HG03196 (cell line): Measurements from ENCODE around the gene SLC30A2.
"Not testable (repeated sequence)": the region's sequence is repeated elsewhere in the genome, so short reads cannot be mapped to it uniquely, and the experiment has no call there.

Source experiments
- ATAC-seq: cut with Tn5 transposase; IDR thresholded peaks from one replicate; pipeline ENCODE4 v1.9.1; 2021; ENCODE audit not compliant: unreplicated experiment

Gene SLC30A2, protein sequence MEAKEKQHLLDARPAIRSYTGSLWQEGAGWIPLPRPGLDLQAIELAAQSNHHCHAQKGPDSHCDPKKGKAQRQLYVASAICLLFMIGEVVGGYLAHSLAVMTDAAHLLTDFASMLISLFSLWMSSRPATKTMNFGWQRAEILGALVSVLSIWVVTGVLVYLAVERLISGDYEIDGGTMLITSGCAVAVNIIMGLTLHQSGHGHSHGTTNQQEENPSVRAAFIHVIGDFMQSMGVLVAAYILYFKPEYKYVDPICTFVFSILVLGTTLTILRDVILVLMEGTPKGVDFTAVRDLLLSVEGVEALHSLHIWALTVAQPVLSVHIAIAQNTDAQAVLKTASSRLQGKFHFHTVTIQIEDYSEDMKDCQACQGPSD

DNA sequence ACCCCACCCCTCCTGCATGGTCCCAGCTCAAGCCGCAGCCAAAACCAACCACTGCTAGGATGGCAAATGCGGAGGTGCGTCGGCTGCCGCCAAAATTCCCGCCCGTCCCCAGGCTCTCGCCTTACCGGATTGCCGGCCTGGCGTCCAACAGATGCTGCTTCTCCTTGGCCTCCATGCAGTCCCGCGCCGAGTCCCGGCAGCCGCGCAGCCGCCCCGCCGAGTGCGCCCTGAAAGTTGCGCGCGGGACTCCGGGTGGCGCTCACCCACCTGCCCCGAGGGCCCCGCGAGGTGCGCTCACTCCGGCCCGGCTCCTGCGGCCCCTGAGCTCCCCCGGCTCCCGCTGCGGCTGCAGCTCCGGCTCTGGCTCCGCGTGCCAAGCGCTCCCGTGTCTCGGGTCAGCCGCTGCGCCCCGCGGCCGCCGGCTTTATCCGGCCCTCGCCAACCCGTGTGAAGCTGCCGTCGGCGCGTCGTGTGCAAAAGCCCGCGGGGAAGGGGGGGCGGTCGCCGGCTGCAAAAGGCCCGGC is at the start of gene SLC30A2:
Gene SLC30A2, minus strand, starts transcription at position 397 of the 524 bp plus-strand sequence. Its CDS starts 222 bp downstream, at position 175.
- no peak for ATAC-seq

DNA sequence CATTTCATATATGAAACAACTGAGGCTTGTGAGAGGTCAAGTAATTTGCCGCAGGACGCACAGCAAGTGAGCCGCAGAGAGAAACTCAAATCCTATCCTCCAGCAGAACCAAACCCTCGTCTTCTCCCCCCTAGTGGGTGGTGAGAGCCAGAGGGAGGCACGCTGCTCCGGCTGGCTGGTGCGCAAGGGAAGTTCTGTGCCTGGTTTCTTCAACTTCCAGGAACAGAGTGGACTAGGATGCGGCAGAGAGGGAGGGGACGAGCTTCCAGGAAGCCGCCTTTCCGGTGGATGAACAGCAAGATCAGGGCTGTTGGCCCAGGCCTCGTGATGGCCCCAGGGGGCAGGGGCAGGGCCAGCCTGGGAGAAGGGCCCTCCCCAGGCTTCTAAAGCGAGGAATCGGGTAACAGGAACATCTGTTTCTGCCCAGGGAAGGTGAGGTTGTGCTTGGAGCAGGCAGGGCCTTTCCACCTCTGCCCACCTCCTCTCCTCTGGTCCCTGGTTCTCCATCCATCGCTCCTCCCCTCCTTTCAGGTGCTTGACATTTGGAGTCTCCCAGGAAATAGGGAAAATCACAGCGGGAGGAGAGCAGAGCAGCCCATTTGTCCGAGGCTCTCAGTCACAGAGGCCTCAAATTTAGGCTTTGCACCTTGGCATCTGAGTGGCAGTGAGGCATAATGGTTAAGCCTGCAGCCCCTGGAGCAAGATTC is 48.9 kb upstream of the SLC30A2 start:
- ATAC-seq = no peak

DNA sequence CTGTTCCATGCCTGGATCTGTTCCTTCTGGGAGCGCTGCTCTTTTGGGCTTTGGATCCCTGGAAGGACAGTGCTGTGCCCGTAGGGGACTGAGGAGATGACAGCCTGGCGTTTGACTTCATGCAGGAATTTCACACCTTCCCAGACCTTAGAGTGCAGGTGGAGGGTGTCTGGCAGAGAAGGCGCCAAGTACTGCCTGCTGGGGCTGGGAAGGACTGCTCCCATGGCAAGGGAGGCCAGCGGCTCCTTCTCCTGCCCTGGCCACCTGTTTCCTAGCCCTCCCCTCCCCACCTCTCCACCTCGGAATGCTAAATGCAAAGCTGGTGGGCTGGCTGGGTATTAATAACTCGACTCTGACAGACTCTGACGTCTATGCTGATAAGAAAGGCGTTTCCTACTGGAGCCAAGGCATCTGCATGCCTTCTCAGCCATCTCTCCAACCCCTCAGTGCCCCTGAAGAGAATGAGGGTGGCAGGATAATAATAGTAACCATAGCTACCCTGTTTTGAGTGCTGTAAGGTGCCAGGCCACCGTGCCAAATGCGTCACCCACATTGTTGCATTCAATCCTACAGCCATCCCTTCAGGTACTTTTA is 48.3 kb upstream of the SLC30A2 start:
- no peak for ATAC-seq

DNA sequence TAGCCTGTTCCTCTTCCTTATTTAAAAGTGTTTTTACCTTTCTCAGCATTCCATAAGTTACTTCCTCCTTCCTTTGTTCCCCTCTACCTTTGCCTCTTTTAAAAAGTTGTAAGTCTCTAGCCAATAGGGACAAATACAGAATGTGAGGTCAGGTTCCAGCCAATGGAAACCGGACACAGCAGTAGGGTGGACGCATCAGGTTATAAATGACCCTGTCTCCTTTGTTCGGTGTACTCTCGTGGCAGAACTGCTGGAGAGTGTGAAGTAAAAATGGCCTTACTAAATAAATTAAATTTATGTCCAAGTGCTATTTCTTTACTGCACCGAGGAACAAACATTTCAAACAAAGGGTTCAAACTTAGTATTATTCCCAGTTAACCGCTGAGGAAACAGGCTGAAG is 47.7 kb upstream of the SLC30A2 start:
- ATAC-seq = not testable (repeated sequence)

DNA sequence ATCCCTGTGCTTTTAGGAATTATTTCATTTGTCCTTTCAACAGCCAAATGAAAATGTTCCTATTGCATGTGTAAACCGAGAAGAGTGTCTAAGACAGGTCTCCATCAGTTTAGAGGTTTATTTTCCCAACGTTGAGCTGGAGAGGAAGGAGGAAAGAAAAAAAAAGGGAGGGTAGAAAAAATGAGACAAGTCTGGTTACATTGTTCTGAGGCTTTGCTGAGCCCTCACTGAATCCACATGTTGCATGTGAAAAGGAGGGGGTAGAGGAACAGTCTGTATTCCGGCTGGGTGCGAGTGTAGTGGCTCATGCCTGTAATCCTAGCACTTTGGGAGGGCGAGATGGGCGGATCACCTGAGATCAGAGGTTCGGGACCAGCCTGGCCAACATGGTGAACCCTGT is 46.5 kb upstream of the SLC30A2 start:
- ATAC-seq = no peak

DNA sequence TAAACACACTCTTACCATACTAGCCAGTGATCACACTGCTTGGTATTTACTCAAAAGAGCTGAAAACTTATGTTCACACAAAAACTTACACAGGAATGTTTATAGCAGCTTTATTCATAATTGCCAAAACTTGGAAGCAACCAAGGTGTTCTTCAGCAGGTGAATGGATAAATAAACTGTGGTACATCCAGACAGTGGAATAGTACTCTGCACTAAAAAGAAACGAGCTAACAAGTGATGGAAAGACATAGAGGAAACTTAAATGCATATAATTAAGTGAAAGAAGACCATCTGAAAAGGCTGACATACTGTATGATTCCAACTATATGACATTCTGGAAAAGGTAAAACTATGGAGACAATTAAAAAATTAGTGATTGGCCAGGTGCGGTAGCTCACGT is 45.0 kb upstream of the SLC30A2 start:
- ATAC-seq = no peak

DNA sequence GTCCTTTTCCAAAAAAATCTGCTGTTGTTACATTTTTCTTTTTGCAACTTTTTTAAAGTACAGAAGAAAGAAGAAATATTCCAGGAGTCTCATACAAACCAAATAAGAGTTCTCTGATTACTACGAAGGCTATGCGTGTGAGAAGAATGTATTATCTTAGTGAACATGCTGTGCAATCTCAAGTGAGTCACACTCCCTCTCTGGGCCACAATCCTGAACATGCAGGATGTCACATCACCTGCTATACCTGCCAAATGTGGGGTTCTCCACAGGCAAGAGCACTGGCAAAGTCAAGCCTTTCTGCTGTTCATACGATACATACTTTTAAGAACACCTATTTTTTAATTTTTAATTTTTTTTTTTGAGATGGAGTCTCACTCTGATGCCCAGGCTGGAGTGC is 43.2 kb upstream of the SLC30A2 start:
- ATAC-seq = no peak

DNA sequence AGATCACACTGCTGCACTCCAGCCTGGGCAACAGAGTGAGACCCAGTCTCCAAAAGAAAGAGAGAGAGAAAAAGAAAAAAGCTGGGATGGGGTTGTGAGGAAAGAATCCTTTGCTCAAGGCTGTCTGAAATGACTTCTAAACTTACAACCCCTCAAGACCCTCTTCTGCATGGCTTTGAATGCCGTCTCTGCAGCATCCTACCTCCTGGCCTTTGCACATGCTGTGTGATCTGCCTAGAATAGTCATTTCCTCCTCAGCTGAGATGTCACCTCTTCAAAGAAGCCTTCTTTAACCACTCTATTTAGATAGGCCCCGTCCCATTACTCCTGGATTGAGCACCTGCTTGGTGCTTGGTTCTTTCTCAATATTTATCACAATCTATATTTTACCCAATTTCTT is 38.9 kb upstream of the SLC30A2 start:
- no peak for ATAC-seq

DNA sequence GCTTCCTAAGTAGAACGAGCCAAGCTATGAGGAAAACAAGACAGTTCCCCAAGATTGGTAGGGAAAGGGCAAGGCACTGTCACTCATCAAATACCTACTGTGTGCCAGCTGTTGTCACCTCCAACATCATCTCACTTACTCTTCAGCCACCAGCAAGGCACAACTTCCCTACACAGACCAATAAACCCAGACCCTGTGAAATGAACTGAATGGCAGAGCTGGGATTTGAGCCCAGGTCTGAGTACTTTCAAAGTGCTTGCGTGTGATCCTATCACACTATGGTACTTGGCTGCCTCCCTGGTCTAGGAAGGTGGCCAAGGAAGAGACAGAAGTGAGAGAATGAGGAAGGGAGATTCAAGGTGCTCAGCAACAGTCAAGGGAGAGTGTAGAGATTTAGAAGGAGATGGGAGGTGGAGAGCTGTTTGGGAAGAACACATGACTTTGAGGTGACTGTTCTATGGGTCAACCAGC is 38.2 kb upstream of the SLC30A2 start:
- ATAC-seq = no peak

DNA sequence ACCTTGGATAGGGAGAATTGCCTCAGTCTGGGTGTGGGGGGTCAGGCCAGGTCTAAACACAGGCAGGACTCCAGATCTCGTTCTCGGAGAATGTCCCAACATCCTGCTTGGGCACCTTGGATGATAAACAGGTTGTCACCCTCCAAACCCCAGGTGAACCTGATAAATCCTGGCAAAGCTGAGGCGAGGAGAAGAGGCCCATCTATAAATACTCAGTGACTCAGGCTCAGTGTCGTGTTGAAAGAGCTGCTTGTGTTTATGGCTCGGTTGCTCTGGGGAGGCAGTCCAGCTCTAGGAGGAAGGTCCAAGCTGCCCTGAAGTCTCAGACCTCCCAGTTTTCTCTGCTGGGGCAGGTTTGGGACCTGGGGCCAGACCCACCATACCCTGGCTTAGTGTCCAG is 37.3 kb upstream of the SLC30A2 start:
- no peak for ATAC-seq

DNA sequence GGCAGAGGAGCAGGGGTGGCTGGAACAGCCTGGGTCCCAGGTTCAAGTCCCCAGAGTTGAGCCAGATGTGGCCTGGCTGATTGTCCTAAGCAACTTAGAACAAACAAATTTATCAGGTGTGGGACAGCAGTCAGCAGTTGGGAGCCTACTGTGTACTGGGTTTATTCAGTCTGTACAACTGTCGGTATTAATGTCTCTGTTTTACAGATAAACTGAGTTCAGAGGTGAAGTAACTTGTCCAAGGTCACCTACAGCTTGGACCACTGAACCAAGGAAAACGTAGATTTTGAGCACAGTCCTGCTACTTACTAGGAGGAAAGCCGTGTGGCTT is 36.1 kb upstream of the SLC30A2 start:
- ATAC-seq = no peak

DNA sequence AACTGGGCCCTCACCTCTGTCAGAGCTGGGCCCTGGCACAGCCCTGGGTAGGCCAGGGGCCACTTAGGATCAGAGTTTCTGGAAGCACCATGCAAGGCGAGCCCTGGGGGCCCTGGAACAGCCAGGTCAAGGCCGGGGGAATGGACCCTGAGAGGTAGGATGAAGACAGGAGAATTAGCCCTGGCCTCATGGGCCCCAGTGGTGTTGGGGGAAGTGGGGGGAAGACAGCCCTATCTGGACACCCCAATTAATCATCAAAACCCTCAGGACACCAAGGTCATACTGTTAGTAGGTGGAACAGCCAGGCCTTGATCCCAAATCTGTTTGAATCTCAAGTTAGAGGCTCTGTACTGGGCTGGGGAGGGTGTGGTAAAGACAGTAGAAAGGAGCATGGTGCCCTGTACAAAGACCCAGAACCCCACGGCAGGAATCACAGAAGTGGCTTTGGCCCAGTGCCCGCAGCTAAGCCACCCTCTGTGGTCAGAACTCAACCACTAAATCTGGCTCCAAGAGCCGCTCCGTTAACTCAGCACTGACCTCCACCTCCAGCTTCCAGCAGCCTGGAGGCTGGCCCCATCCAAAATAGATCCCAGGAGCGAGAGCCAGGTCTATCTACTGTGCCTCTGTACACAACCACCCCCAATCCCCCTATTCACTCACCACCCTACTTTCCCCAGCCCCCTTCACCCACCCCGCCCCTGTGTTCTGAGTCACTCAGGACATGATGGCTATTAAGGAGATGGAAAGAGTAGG is 35.5 kb upstream of the SLC30A2 start:
- no peak for ATAC-seq

DNA sequence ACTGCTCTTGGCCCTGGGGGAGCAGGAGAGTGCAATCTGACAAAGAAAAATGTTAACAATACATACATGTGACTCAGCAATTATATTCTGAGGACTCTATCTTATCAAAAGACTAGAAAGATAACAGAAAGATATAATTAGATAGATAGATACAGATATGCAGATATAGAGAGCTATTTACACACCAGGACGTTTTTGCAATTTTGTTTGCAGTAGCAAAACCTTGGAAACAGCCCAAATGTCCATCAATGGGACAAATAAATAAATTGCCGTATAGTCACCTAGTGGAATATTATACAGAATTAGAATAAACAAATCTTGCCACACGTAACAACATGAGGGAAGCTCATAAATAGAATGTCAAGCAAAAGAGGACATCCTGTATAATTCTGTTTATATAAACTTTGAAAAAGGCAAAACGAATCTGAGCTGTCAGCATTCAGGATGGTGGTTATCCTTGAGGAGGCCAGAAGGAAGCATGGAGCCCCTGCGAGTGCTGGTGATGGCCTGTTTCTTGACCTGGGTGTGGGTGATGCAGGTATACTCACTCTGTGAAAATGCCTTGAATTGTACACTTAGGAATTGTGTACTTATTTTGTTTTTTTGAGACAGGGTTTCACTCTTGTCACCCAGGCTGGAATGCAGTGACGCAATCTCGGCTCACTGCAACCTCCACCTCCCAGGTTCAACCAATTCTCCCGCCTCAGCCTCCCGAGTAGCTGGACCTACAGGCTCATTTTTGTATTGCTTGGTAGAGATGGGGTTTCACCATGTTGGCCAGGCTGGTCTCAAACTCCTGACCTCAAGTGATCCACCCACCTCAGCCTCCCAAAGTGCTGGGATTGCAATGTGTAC is 34.3 kb upstream of the SLC30A2 start:
- ATAC-seq = no peak

DNA sequence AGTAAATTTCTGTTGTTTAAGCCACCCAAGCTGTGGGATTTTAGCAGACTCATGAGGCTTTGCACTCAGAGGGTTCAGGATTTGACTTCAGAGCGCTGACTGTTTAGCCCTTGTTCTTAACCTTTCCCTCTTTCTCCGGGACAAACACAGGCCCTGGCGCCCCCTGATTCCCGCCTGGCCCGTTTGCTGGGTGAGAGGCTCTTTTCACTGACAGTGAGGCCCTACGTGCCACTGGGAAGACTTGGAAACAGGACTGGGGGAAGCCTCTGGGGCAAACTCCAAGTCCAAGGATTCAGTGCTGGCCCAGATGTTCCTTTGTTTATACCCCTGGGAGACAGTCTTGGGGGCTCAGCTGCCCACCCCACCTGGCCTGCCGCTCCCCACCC is 33.3 kb upstream of the SLC30A2 start:
- ATAC-seq = no peak

DNA sequence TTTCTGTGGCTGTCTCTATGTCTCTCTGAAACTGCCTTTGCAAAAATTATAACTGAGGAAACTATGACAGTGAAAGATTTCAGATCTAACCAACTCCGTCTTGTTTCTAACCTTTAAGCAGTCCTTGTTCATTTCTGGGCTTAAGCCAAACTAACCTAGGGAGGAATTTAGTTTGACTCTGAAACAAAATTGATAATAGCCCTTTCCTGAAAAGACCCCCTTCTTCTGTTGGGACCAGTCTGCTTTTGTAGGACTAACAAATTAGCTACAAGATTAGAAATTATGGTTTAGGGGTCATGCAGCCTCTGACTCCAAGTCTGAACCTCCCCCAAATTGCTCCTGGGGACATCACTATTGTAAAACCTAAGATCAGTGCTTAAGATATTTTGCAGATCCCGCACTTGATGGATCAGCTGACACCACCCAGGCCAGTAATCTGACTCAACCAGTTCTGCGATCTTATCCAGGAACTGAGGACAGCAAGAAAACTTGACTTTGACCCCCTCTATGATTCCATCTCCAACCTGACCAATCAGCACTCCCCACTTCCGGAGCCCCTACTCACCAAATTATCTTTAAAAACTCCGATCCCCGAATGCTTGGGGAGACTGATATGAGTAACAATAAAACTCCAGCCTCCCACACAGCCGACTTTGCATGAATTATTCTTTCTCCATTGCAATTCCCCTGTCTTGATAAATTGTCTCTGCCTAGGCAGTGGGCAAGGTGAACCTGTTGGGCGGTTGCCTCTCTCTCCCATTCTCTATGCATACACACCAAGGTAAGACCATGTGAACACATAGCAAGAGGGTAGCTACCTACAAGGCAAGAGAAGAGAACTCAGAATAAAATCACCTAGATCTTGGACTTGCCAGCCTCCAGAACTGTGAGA is 32.6 kb upstream of the SLC30A2 start:
- ATAC-seq = no peak

DNA sequence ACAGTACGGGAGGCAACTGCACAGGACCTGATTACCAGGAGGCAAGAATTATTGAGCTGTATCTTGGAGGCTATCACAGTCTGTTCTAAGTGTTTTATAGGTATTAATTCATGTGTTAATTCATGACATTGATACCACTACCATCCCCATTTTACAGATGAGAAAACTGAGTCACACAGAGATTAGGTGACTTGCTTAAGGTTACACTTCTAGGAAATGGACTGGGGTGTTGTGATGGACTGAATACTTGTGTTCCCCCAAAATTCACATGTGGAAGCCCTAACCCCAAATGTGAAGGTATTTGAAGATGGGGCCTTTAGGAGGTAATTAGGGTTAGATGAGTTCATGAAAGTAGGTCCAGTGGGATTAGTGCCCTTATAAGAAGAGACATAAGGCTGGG is 31.6 kb upstream of the SLC30A2 start:
- ATAC-seq = no peak

DNA sequence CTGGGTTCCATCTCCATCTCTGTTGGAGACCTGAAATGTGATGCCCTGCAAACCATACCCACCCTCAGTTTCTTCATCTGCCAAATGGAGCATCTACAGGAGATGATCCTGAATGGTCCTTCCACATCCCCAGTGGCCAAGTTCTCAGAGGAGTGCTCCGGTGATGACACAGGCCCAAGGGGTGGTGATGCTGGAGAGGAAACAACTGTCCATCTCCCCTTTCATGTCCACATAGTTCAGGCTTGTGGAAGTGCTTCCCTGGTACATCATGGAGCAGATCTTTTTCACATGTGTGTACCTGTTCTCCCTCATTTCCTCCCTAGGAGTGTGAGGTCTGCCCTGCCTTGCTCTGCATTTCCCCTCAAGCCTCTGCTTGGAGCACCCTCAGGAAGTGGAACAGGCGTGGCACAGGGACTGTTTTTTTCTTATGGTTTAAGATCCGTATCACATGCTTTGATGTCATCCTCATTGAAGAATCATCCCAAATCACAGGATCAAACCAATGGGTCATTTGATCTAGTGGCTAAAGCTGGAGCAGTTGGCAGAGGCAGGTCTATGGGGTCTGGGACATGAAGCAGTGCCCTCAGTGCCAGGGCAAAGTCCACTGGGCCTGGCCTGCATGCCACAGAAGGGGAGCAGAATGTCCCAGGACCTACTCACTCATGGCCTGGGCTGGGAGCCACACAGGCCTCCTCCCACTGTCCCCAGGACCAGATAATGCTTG is 29.7 kb upstream of the SLC30A2 start:
- no peak for ATAC-seq

DNA sequence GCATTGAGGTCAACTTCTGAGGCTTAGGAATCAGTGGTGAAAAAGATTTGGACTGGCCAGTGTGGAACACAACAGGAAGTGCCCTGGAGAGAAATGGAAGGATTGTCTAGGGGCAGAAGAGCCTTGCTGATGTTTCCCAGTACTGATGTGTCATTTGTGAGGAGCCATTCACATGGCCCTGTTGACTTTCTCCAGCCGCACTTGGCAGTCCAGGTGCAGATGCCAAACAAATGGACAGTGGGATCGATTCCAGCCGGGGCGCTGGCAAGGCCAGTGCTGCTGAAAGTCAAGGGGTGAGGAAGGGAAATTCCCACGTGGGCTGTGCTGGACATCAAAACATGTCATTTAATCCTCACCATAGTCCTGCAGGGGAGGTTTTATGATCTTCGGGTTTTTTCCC is 26.4 kb upstream of the SLC30A2 start:
- ATAC-seq = no peak

DNA sequence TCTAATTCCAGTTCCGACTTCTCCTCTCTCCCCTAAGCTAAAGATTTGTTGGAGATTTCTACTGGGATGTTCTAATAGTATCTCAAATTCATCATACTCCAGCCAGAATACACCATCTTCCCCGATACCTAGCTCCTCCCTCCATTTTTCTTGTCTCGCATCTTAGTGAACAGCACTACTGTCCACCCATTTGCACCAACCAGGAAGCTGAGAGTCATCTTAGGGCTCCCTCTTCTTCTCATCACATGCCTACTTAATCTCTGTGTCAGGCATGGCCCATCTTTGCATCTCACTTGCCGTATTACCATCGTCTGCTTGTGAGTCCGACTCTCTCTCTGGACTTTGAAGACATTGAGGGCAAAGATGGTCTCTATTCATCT is 25.0 kb upstream of the SLC30A2 start:
- no peak for ATAC-seq
